LNCAP (cell line): ENCODE data around the gene CD55.
A peak's percentile ranks its signal among the peaks of the same experiment; 100 is the strongest.

Experiments used
- CTCF ChIP-seq: fragments of 450-650 bp; IDR thresholded peaks from 2 replicates; pipeline ENCODE4 v1.5.1; 2017; ENCODE audit warnings: mild to moderate bottlenecking

The CD55 gene

GRCh38 chr1:207388721-207389120, 67.2 kb downstream of the CD55 start:
- no peak for TF ChIP-seq CTCF

- no peak for TF ChIP-seq CTCF
Measured at GRCh38 chr1:207389728-207390464, 68.4 kb downstream of the CD55 start.

- no peak for TF ChIP-seq CTCF
Measured at GRCh38 chr1:207393610-207394009, 72.1 kb downstream of the CD55 start.

GRCh38 chr1:207396168-207396746, 74.8 kb downstream of the CD55 start:
- no peak for TF ChIP-seq CTCF

- no peak for TF ChIP-seq CTCF
Measured at GRCh38 chr1:207397525-207397926, 76.0 kb downstream of the CD55 start.

- TF ChIP-seq CTCF: no peak
Measured at GRCh38 chr1:207398986-207399385, 77.5 kb downstream of the CD55 start.

- TF ChIP-seq CTCF: peak; percentile 21; the same call in 1 of the 2 replicates
Measured at GRCh38 chr1:207401578-207401977, 80.1 kb downstream of the CD55 start.
